ENCODE data around the gene SPTB. TPM values are rescaled to one million over a fixed set of nuclear protein-coding genes. Genes with fewer than 3 reads are reported as not detected.

The SPTB gene
- total and polyA plus RNA-seq, 7 donors: 0.49 to 2.9 (median 1.3) TPM; not detected in 1

- no peaks in the 10 kb centered on the region for H3K4me1 ChIP-seq
- H3K27me3 ChIP-seq: no peaks in the 10 kb centered on the region
- no peaks in the 10 kb centered on the region for H3K36me3 ChIP-seq
- 83 to 92% methylated on average over 2 of the region's 2 CpGs for WGBS, 2 donors
- intact Hi-C loops (cut with DNase I): no loop called here
- DNase-seq: no peak
- H3K9me3 ChIP-seq: no peaks in the 10 kb centered on the region
- H3K4me3 ChIP-seq: no peak overlapping the region
- no peak overlapping the region for H3K27ac ChIP-seq
- TF ChIP-seq POLR2AphosphoS5 (IDR thresholded peaks at IDR 0.05): no peak
- no peak for TF ChIP-seq CTCF (IDR thresholded peaks at IDR 0.05)
- TF ChIP-seq POLR2A (IDR thresholded peaks at IDR 0.05): no peak
- TF ChIP-seq EP300 (IDR thresholded peaks at IDR 0.05): no peak
Observed at GRCh38 chr14:64868379-64868778, 11.3 kb downstream of the SPTB start.

GRCh38 chr14:64867182-64867581 is 12.5 kb downstream of the SPTB start:
- Histone ChIP-seq H3K27ac (no peak overlapping the region), H3K36me3 (no peaks in the 10 kb centered on the region), H3K27me3 (no peaks in the 10 kb centered on the region), H3K4me3 (no peak overlapping the region), H3K9me3 (no peaks in the 10 kb centered on the region), H3K4me1 (no peaks in the 10 kb centered on the region)
- TF ChIP-seq POLR2A (IDR thresholded peaks at IDR 0.05) (no peak), CTCF (IDR thresholded peaks at IDR 0.05) (no peak)
- intact Hi-C loops (cut with DNase I): no loop called here
- DNase-seq: no peak
- 84 to 85% methylated on average over 3 of the region's 3 CpGs for WGBS, 2 donors

DNA sequence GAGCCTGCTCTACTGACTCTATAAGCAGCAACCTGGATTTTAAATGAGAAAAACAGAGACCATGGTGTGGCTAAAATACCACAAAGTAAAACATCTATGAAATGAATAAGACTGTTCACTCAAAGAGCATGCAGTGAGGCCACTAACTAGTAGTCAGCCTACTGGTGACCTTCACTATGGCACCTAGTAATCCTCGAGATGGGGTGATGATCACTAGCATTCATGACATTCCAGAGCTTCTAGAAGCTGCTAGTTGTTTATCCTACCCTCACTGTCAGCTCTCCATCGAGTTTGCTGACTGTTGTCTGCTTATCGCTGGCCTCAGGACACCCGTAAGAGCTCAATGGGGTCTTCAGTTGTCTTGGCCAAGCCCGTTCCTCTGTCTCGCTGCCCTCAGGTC is 13.7 kb downstream of the SPTB start:
- H3K9me3 ChIP-seq: no peaks in the 10 kb centered on the region
- TF ChIP-seq POLR2A (IDR thresholded peaks at IDR 0.05) (no peak), CTCF (IDR thresholded peaks at IDR 0.05) (no peak), EP300 (IDR thresholded peaks at IDR 0.05) (no peak), POLR2AphosphoS5 (IDR thresholded peaks at IDR 0.05) (no peak)
- intact Hi-C loops (cut with DNase I): no loop called here
- H3K4me1 ChIP-seq: no peaks in the 10 kb centered on the region
- 77 to 78% methylated on average over 6 of the region's 6 CpGs for WGBS, 2 donors
- H3K4me3 ChIP-seq: no peak overlapping the region
- H3K36me3 ChIP-seq: no peaks in the 10 kb centered on the region
- no peak for DNase-seq
- no peak overlapping the region for H3K27ac ChIP-seq
- H3K27me3 ChIP-seq: no peaks in the 10 kb centered on the region

GRCh38 chr14:64865109-64865508 is 14.6 kb downstream of the SPTB start:
- WGBS, 2 donors: 55 to 69% methylated on average over 6 of the region's 6 CpGs
- no peaks in the 10 kb centered on the region for H3K4me1 ChIP-seq

More at GRCh38 chr14:64865109-64865508, 14.6 kb downstream of the SPTB start:
- Histone ChIP-seq H3K36me3 (no peaks in the 10 kb centered on the region), H3K4me3 (no peak overlapping the region), H3K9me3 (no peaks in the 10 kb centered on the region), H3K27me3 (no peaks in the 10 kb centered on the region), H3K27ac (no peak overlapping the region)
- TF ChIP-seq POLR2A (IDR thresholded peaks at IDR 0.05) (no peak), CTCF (IDR thresholded peaks at IDR 0.05) (no peak), POLR2AphosphoS5 (IDR thresholded peaks at IDR 0.05) (no peak), EP300 (IDR thresholded peaks at IDR 0.05) (no peak)
- intact Hi-C loops (cut with DNase I): no loop called here
- DNase-seq: no peak

All from sigmoid colon (tissue), 7 donors.